Right forelimb (tissue), 1 donor: ENCODE data around the gene PDE1C.

Experiments used
- DNase-seq: peaks from one replicate; pipeline ENCODE4 v3.0.0-alpha.2; 2018

The PDE1C gene

GRCh38 chr7:31935124-31936054, 134.8 kb downstream of the PDE1C start:
- no peak for DNase-seq

- DNase-seq = no peak
Measured at GRCh38 chr7:31934551-31934950, 135.7 kb downstream of the PDE1C start.

GRCh38 chr7:31933481-31933880, 136.7 kb downstream of the PDE1C start:
- no peak for DNase-seq

- DNase-seq = no peak
Measured at GRCh38 chr7:31926991-31927584, 143.1 kb downstream of the PDE1C start.

GRCh38 chr7:31925753-31926454, 144.3 kb downstream of the PDE1C start:
- DNase-seq = no peak

GRCh38 chr7:31924251-31924650, 146.0 kb downstream of the PDE1C start:
- no peak for DNase-seq

GRCh38 chr7:31922848-31923247, 147.4 kb downstream of the PDE1C start:
- DNase-seq = no peak

GRCh38 chr7:31921047-31921446, 149.2 kb downstream of the PDE1C start:
- no peak for DNase-seq

GRCh38 chr7:31919678-31920369, 150.4 kb downstream of the PDE1C start:
- DNase-seq = no peak

GRCh38 chr7:31918706-31919393, 151.4 kb downstream of the PDE1C start:
- no peak for DNase-seq

GRCh38 chr7:31917256-31917655, 153.0 kb downstream of the PDE1C start:
- no peak for DNase-seq

- no peak for DNase-seq
Measured at GRCh38 chr7:31910191-31910590, 160.0 kb downstream of the PDE1C start.

GRCh38 chr7:31906479-31907171, 163.6 kb downstream of the PDE1C start:
- no peak for DNase-seq

- DNase-seq = no peak
Measured at GRCh38 chr7:31903962-31904361, 166.2 kb downstream of the PDE1C start.

- no peak for DNase-seq
Measured at GRCh38 chr7:31899356-31899927, 170.8 kb downstream of the PDE1C start.

- DNase-seq = no peak
Measured at GRCh38 chr7:31896925-31897324, 173.3 kb downstream of the PDE1C start.

GRCh38 chr7:31894308-31894707, 175.9 kb downstream of the PDE1C start:
- no peak for DNase-seq

- no peak for DNase-seq
Measured at GRCh38 chr7:31893365-31893764, 176.8 kb downstream of the PDE1C start.

- DNase-seq = no peak
Measured at GRCh38 chr7:31892099-31892829, 177.9 kb downstream of the PDE1C start.

- no peak for DNase-seq
Measured at GRCh38 chr7:31890766-31891165, 179.4 kb downstream of the PDE1C start.

GRCh38 chr7:31890198-31890597, 180.0 kb downstream of the PDE1C start:
- DNase-seq = no peak
